GM12891 (cell line): ENCODE results near the gene CORO1A.

Source experiments
- PAX5 ChIP-seq: IDR thresholded peaks from 2 replicates; pipeline ENCODE4 v1.6.1; 2011; ENCODE audit warnings: low read length, moderate library complexity, mild to moderate bottlenecking; ENCODE audit not compliant: insufficient read depth, severe bottlenecking
- POLR2A ChIP-seq: IDR thresholded peaks from 2 replicates; pipeline ENCODE4 v1.6.1; 2011; ENCODE audit warnings: low read depth, low read length, control low read depth
- POLR2AphosphoS5 ChIP-seq: IDR thresholded peaks from 2 replicates; pipeline ENCODE4 v1.6.1; 2011; ENCODE audit warnings: low read depth, low read length, control low read depth
- SPI1 ChIP-seq: IDR thresholded peaks from 2 replicates; pipeline ENCODE4 v1.6.1; 2011; ENCODE audit warnings: low read depth, low read length, control low read depth
- TAF1 ChIP-seq: IDR thresholded peaks from 2 replicates; pipeline ENCODE4 v1.6.1; 2011; ENCODE audit warnings: low read depth, low read length, control low read depth

GRCh38 chr16:30179195-30179594, 4.2 kb upstream of the CORO1A start:
- TF ChIP-seq POLR2AphosphoS5 (no peak), POLR2A (no peak), TAF1 (no peak), SPI1 (no peak), PAX5 (no peak)
